GM21515 (cell line): ENCODE data around the gene INSYN1.
"Not testable (repeated sequence)": the region's sequence is repeated elsewhere in the genome, so short reads cannot be mapped to it uniquely, and the experiment has no call there.

Experiments
- ATAC-seq: cut with Tn5 transposase; IDR thresholded peaks from one replicate; pipeline ENCODE4 v1.9.1; 2021; ENCODE audit not compliant: unreplicated experiment

The INSYN1 gene

DNA sequence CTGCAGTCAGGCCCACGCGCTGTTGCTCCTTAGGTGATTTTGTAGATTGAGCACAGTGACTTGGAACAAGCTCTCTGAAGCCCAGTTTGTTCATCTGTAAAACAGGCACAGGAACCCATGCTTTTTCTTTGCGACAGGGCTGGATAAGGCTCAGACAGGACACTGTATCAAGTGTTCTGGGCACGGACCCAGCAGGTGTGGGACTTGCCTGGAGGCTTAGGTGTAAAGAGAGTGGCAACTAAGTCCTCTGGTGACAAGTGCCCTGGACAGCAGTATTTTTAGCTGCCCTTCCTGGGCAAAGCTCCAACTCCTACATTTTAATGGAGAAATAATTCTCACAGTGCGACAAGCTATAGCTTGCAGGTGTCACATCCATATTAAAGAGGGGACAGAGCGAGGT is 36.7 kb downstream of the INSYN1 start:
- ATAC-seq = no peak

- no peak for ATAC-seq
Observed at GRCh38 chr15:73715417-73715816, 37.7 kb downstream of the INSYN1 start.

GRCh38 chr15:73714695-73715301 is 38.4 kb downstream of the INSYN1 start:
- ATAC-seq = no peak

DNA sequence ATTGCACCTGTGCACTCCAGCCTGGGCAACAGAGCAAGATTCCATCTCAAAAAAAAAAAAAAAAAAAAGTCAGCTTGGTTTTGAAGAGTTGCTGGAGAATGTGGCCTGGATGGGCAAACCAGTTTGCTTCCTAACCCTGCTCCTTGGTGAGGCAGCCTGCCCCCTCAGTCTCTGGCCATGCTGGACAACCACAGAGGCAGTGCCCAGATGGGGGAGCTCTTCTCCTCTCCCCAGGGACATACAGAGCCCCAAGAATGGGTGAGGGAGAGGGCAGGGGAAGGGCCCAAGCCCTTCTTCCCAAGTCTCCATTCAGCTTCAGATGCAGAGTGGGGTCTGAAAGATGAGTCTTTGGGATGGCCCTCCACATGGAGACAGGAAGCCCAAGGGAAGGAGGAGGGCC is 41.0 kb downstream of the INSYN1 start:
- ATAC-seq = no peak

DNA sequence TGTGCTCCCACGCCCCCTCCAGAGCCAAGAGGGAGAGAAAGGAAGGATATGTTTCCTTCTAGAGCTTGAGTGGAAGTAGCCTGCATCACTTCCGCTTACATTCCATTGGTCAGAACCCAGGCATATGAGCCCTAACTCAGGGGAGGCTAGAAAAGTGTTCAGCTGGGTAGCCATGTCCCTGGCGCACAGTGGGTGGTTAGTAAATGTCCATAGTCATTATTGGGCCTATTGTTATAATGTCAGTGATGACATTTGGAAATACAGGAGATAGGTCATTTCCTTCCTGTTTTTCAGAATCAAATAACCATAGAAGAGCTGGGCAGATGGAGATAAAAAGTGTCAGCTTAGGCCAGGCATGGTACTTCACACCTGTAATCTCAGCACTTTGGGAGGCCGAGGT is 41.6 kb downstream of the INSYN1 start:
- no peak for ATAC-seq

- no peak for ATAC-seq
Observed at GRCh38 chr15:73710321-73710720, 42.8 kb downstream of the INSYN1 start.

DNA sequence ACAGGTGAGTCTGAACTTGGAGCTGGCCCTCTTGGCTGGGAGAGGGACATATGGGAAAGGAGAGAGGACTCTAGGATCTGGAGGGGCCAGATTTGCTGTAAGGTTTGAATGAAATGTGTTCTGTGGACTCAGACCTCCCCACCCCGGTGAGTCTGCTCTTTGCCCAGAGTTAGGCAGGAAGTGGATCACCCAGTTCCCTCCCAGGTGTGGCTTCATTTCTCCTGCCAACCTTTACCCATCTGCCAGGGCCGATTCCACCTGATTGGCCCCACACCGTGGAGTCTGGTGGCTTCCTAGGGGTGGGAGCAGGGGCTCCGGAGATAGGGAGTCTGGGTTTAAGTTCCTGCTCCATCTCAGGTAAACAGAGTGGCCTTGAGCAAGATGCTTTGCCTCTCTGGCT is 43.5 kb downstream of the INSYN1 start:
- no peak for ATAC-seq

GRCh38 chr15:73709241-73709640 is 43.9 kb downstream of the INSYN1 start:
- ATAC-seq = no peak

DNA sequence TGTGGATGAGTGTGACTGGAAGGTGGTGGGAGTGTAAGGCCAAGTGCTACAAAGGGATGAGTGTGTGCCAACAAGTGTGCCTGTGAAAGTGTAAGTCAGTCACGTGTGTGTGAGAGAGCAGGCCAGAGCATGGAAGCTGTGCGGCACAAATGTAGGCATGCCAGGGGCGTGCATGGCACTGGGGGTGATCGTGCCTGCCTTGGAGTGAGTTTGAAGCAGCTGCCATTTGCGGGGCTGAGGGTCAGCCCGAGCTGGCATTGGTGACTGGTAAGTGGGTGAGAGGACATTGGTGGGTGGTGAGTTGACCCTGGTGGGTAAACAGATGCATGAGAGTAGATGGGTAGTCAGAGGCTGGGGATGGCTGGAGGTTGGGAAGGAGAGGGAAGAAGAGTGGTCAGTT is 44.5 kb downstream of the INSYN1 start:
- no peak for ATAC-seq

DNA sequence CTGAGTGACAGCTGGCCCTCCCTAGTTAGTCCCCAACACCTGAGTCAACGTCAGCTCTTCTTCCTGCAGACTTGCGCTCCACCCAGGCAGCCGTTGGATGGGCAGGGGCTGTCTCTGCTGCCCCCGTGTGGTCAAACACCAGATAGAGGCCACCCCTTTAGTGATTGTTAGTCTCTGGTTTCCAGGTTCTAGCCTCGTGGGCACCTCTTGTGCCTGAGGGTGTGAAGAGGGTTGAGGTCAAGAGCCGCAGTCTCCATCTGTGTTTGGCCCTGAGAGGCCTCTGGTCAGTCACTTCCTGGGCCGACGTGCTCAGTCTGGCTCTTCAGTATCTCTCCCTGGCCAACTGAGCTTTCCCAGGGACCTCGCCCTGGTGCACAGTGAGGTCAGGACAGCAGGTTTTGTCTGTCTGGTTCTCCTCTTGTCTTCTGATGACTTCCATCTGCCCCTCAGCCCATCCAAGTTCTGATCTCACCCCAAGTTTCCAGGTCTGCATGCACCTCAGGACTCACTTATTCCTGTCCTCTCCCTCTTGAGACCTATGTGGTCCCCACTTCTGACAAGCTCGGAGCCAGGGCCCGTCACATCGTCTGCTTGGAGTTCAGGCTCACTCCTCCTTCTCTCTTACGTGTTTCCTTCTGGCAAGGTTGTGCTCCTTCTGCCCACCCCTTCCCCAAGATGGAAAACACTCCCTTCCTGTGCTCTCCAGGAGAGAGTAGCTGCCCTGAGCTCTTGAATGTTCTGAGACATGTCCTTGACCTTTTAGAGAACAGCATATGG is 48.1 kb downstream of the INSYN1 start:
- ATAC-seq = no peak

GRCh38 chr15:73704142-73704868 is 48.8 kb downstream of the INSYN1 start:
- not testable (repeated sequence) for ATAC-seq

- ATAC-seq = not testable (repeated sequence)
Observed at GRCh38 chr15:73703601-73704000, 49.5 kb downstream of the INSYN1 start.

GRCh38 chr15:73702311-73703239 is 50.6 kb downstream of the INSYN1 start:
- not testable (repeated sequence) for ATAC-seq

DNA sequence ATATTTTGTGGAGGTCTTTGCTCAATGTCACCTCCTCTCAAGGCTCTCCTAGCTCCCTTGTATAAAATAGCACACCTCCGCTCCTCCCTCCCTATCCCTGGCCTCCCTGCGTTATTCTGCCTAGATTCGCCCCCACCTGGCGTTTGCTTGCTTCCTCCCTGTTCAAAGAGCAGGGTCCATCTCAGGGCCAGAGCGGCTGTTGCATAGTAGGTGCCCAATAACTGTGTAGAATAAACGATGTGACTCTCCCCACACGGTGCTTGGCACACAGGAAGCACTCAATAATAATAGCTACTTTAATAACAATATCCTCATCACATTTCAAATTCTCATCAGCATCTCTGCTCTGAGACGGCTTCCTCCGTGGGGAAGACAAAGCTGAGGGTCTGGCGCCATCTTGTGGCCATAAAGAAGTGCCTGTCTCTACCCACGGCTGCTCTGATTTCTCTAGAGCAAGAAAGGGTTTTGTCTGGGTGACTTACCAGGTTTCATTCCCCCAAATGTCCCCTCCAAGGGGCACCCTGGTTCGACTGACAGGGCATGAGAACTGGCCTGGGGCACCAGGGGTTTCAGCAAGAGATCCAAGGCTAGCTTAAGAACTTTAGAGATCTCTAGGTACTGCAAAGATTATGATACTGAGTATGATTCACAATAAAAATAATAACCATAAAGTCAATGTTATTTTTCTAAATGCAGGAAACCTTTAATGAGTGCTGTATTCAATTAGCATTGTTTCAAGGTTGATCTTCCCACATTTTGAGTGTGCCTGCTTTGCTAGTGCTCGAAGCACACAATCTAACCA is 52.9 kb downstream of the INSYN1 start:
- ATAC-seq = no peak

DNA sequence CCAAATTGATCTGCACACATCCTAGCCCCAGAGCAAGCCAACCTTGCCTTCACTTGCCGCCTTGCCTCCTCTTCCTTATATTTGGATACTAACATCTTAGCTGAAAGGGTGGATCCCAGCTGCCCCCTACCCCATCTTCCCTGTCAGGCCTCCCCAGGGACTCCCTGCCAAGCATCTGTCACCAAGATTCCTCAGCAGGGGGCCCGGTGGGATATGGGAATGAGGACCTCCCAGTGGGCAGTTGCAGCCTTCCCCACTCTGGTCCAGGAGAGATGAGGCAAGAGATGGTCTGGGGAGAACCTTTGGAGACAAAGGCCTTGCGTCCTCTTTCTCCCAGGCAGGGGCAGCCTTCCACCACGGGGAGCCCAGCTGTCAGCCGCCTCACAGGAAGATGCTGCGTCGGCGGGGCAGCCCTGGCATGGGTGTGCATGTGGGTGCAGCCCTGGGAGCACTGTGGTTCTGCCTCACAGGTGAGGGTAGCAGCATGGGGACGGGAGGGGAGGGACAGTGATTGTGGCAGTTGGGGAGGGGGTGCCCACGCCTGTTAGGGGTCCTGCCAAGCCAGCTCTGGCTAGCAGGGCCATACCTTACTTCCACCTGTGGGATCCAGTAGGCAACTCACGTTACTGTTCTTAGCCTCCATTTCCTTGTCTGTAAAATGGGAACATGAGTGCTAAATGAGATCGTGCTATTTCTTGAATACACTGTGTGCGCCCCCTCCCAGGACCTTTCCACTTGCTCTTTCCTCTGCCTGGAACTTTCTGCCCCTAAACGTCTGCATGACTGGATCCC is 53.7 kb downstream of the INSYN1 start:
- no peak for ATAC-seq

GRCh38 chr15:73697033-73697467 is 56.1 kb downstream of the INSYN1 start:
- ATAC-seq = peak; percentile 76

DNA sequence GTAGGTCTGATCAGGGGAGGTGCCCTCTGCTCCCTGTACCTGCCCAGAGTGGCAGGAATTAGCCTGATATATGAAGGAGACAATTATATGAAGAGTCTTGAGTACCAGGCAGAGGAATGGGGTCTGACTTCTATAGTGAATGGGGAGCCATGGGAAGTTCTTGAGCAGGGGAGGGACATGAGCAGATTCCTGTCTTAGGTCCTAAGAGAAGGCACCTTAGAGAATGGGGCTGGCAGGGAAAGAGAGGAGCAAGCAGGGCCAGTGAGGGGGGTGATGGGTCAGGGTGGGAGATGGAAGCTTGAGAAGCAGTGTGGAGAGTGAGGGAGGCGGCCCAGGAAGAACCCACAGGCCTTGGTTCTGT is 56.5 kb downstream of the INSYN1 start:
- no peak for ATAC-seq

GRCh38 chr15:73695773-73696640 is 57.1 kb downstream of the INSYN1 start:
- ATAC-seq = no peak
